HEK293 (cell line): ENCODE data around the gene CFAP97.
A peak's percentile ranks its signal among the peaks of the same experiment; 100 is the strongest.

ENCODE experiments used
- CTCF ChIA-PET: fragments of 350-600 bp; formaldehyde crosslinking; extraction: SDS; loops from one replicate; lab custom pipeline; 2021; ENCODE audit warnings: antibody characterized with exemption; lab: Yijun Ruan, JAX
- POLR2A ChIA-PET: fragments of 300-600 bp; formaldehyde crosslinking; extraction: SDS; loops from one replicate; lab custom pipeline; 2020; ENCODE audit warnings: antibody characterized with exemption, inconsistent platforms; lab: Yijun Ruan, JAX
- H3K27ac ChIP-seq: fragments of 200-500 bp; sonication (Bioruptor generic); 2 replicates; pipeline ENCODE4 v1.5.1; 2014; ENCODE audit warnings: low read depth, low read length, control low read depth, inconsistent platforms; ENCODE audit errors: extremely low read depth
- H3K36me3 ChIP-seq, 2 experiments: fragments of 200-500 bp in 1 of 2; sonication (Bioruptor generic) in 1 of 2; 1 replicate in 1 of 2; 2 replicates in 1 of 2; pipeline ENCODE4 v1.5.1; 2014 to 2017; ENCODE audit warnings: inconsistent platforms in 2 of 2, low read length in 2 of 2; ENCODE audit not compliant: control insufficient read depth in 2 of 2, insufficient read depth in 1 of 2
- H3K4me1 ChIP-seq: fragments of 200-500 bp; sonication (Bioruptor generic); 2 replicates; pipeline ENCODE4 v1.5.1; 2014; ENCODE audit warnings: mild to moderate bottlenecking, low read length, inconsistent platforms; ENCODE audit not compliant: control insufficient read depth, insufficient read depth
- H3K4me3 ChIP-seq: 2 replicates; pipeline ENCODE4 v1.5.1; 2011; ENCODE audit warnings: low read depth, mild to moderate bottlenecking, control low read depth, low read length, moderate library complexity
- H3K9me3 ChIP-seq: fragments of 200-500 bp; sonication (Bioruptor generic); 2 replicates; pipeline ENCODE4 v1.5.1; 2014; ENCODE audit warnings: low read depth, low read length, inconsistent platforms; ENCODE audit not compliant: control insufficient read depth, insufficient read depth
- EGR2 ChIP-seq: fragments of 450-650 bp; formaldehyde crosslinking; IDR thresholded peaks from 2 replicates; pipeline ENCODE4 v1.5.1; 2016; ENCODE audit warnings: low read depth, missing biosample characterization, missing genetic modification characterization
- IKZF3 ChIP-seq: fragments of 450-650 bp; IDR thresholded peaks from 2 replicates; pipeline ENCODE4 v1.5.0; 2018; ENCODE audit warnings: missing biosample characterization, mild to moderate bottlenecking, missing genetic modification characterization, moderate library complexity
- PRDM4 ChIP-seq: fragments of 450-650 bp; formaldehyde crosslinking; IDR thresholded peaks from 2 replicates; pipeline ENCODE4 v1.5.1; 2017; ENCODE audit warnings: missing biosample characterization, missing genetic modification characterization
- REPIN1 ChIP-seq: fragments of 450-650 bp; formaldehyde crosslinking; IDR thresholded peaks from 2 replicates; pipeline ENCODE4 v1.5.1; 2017; ENCODE audit warnings: missing biosample characterization, missing genetic modification characterization, low read depth
- SCRT2 ChIP-seq: fragments of 450-650 bp; formaldehyde crosslinking; IDR thresholded peaks from 2 replicates; pipeline ENCODE4 v1.5.1; 2016; ENCODE audit warnings: missing biosample characterization, missing genetic modification characterization
- ZFHX2 ChIP-seq: fragments of 450-650 bp; formaldehyde crosslinking; conservative IDR thresholded peaks from 2 replicates; pipeline ENCODE4 v1.5.1; 2016; ENCODE audit warnings: missing biosample characterization, missing genetic modification characterization
- ZIC2 ChIP-seq: fragments of 450-650 bp; formaldehyde crosslinking; IDR thresholded peaks from 2 replicates; pipeline ENCODE4 v1.5.1; 2016; ENCODE audit warnings: missing biosample characterization, missing genetic modification characterization
- ZNF24 ChIP-seq: fragments of 450-650 bp; formaldehyde crosslinking; IDR thresholded peaks from 2 replicates; pipeline ENCODE4 v1.5.1; 2016; ENCODE audit warnings: missing biosample characterization, missing genetic modification characterization
- ZNF354C ChIP-seq: fragments of 450-650 bp; formaldehyde crosslinking; IDR thresholded peaks from 2 replicates; pipeline ENCODE4 v1.5.1; 2016; ENCODE audit warnings: missing biosample characterization, missing genetic modification characterization, low read depth, borderline replicate concordance
- ZNF362 ChIP-seq: fragments of 450-650 bp; formaldehyde crosslinking; IDR thresholded peaks from 2 replicates; pipeline ENCODE4 v1.5.1; 2016; ENCODE audit warnings: missing biosample characterization, missing genetic modification characterization
- ZNF37A ChIP-seq: fragments of 450-650 bp; IDR thresholded peaks from 2 replicates; pipeline ENCODE4 v1.5.1; 2018; ENCODE audit warnings: missing biosample characterization, missing genetic modification characterization
- ZNF518A ChIP-seq: fragments of 450-650 bp; formaldehyde crosslinking; conservative IDR thresholded peaks from 2 replicates; pipeline ENCODE4 v1.5.1; 2016; ENCODE audit warnings: low read depth, missing biosample characterization, missing genetic modification characterization
- ZNF521 ChIP-seq: fragments of 450-650 bp; formaldehyde crosslinking; IDR thresholded peaks from 2 replicates; pipeline ENCODE4 v1.5.1; 2017; ENCODE audit warnings: missing biosample characterization, mild to moderate bottlenecking, missing genetic modification characterization
- ZNF530 ChIP-seq: fragments of 450-650 bp; formaldehyde crosslinking; IDR thresholded peaks from 2 replicates; pipeline ENCODE4 v1.5.1; 2016; ENCODE audit warnings: low read depth, missing biosample characterization, missing genetic modification characterization
- ZNF544 ChIP-seq: fragments of 450-650 bp; formaldehyde crosslinking; IDR thresholded peaks from 2 replicates; pipeline ENCODE4 v1.5.0; 2017; ENCODE audit warnings: missing biosample characterization, missing genetic modification characterization
- ZNF555 ChIP-seq: fragments of 450-650 bp; formaldehyde crosslinking; conservative IDR thresholded peaks from 2 replicates; pipeline ENCODE4 v1.5.1; 2017; ENCODE audit warnings: missing biosample characterization, mild to moderate bottlenecking, missing genetic modification characterization, inconsistent platforms
- ZNF645 ChIP-seq: fragments of 450-650 bp; formaldehyde crosslinking; IDR thresholded peaks from 2 replicates; pipeline ENCODE4; 2016; ENCODE audit warnings: missing biosample characterization, missing genetic modification characterization
- ZNF654 ChIP-seq: fragments of 450-650 bp; formaldehyde crosslinking; IDR thresholded peaks from 2 replicates; pipeline ENCODE4 v1.5.1; 2016; ENCODE audit warnings: low read depth, missing biosample characterization, missing genetic modification characterization
- ZNF692 ChIP-seq: fragments of 450-650 bp; formaldehyde crosslinking; IDR thresholded peaks from 2 replicates; pipeline ENCODE4 v1.5.1; 2016; ENCODE audit warnings: missing biosample characterization, missing genetic modification characterization
- ZNF791 ChIP-seq: fragments of 450-650 bp; formaldehyde crosslinking; IDR thresholded peaks from 2 replicates; pipeline ENCODE4 v1.5.1; 2016; ENCODE audit warnings: missing biosample characterization, missing genetic modification characterization
- ZNF837 ChIP-seq: fragments of 450-650 bp; formaldehyde crosslinking; IDR thresholded peaks from 2 replicates; pipeline ENCODE4 v1.5.1; 2016; ENCODE audit warnings: missing biosample characterization, missing genetic modification characterization

The CFAP97 gene

GRCh38 chr4:185229021-185229818 is 25.4 kb upstream of the CFAP97 start (continued):
- no peak for TF ChIP-seq ZNF692
- no peak for TF ChIP-seq ZNF362 (tag by site-specific recombination)
- no peak for TF ChIP-seq ZNF544 (tag by site-specific recombination)
- peak; percentile 94 for TF ChIP-seq EGR2
- peak; percentile 97 for TF ChIP-seq ZFHX2 (tag by site-specific recombination)
- TF ChIP-seq IKZF3 (tag by site-specific recombination): no peak

GRCh38 chr4:185227713-185228278 is 24.0 kb upstream of the CFAP97 start:
- H3K27ac ChIP-seq: no peak overlapping the region
- no peaks in the 10 kb centered on the region for H3K4me1 ChIP-seq
- ChIA-PET CTCF (no interaction called here), POLR2A (no interaction called here)
- no peak overlapping the region for H3K4me3 ChIP-seq
- no peak for TF ChIP-seq ZNF37A
- no peak for TF ChIP-seq ZNF24 (tag by site-specific recombination)
- no peak for TF ChIP-seq ZNF530 (tag by site-specific recombination)
- TF ChIP-seq ZIC2 (tag by site-specific recombination): no peak
- TF ChIP-seq SCRT2 (tag by site-specific recombination): no peak
- TF ChIP-seq ZNF544 (tag by site-specific recombination): no peak
- no peaks in the 10 kb centered on the region for H3K9me3 ChIP-seq
- no peaks in the 10 kb centered on the region; a peak in 1 of 3 replicates for H3K36me3 ChIP-seq

- H3K36me3 ChIP-seq: peaks cover 0 to 4% of the 10 kb centered on the region in 2 experiments; a peak in 2 of 3 replicates
- H3K27ac ChIP-seq: no peak overlapping the region
- no peak overlapping the region for H3K4me3 ChIP-seq
- ChIA-PET POLR2A (no interaction called here), CTCF (no interaction called here)
- no peaks in the 10 kb centered on the region for H3K4me1 ChIP-seq
- H3K9me3 ChIP-seq: no peaks in the 10 kb centered on the region
- TF ChIP-seq ZNF518A (tag by site-specific recombination) (no peak), ZNF555 (no peak), PRDM4 (tag by site-specific recombination) (no peak), REPIN1 (tag by site-specific recombination) (no peak), ZNF521 (tag by site-specific recombination) (no peak), ZNF645 (tag by site-specific recombination) (no peak), SCRT2 (tag by site-specific recombination) (no peak), ZNF837 (tag by site-specific recombination) (no peak), ZNF354C (tag by site-specific recombination) (no peak), ZNF654 (tag by site-specific recombination) (no peak), ZNF791 (tag by site-specific recombination) (no peak)
These were observed 23.3 kb upstream of the CFAP97 start for GRCh38 chr4:185227131-185227551.
